DOHH2 (cell line): ENCODE measurements around the gene ANKRD60.

Source experiments
- EZH2phosphoT487 ChIP-seq: fragments of 200-600 bp; sonication (generic); IDR thresholded peaks from 2 replicates; pipeline ENCODE4 v1.6.1; 2017; ENCODE audit warnings: borderline replicate concordance, mild to moderate bottlenecking, antibody characterized with exemption, low read length, moderate library complexity, mixed read lengths
- TF ChIP-seq, protein P1 (sequence below): fragments of 200-600 bp; sonication (generic); IDR thresholded peaks from one replicate; pipeline ENCODE4 v1.5.1; 2014; ENCODE audit warnings: antibody characterized with exemption, mild to moderate bottlenecking, low read depth, low read length; ENCODE audit not compliant: poor library complexity, severe bottlenecking

DNA sequence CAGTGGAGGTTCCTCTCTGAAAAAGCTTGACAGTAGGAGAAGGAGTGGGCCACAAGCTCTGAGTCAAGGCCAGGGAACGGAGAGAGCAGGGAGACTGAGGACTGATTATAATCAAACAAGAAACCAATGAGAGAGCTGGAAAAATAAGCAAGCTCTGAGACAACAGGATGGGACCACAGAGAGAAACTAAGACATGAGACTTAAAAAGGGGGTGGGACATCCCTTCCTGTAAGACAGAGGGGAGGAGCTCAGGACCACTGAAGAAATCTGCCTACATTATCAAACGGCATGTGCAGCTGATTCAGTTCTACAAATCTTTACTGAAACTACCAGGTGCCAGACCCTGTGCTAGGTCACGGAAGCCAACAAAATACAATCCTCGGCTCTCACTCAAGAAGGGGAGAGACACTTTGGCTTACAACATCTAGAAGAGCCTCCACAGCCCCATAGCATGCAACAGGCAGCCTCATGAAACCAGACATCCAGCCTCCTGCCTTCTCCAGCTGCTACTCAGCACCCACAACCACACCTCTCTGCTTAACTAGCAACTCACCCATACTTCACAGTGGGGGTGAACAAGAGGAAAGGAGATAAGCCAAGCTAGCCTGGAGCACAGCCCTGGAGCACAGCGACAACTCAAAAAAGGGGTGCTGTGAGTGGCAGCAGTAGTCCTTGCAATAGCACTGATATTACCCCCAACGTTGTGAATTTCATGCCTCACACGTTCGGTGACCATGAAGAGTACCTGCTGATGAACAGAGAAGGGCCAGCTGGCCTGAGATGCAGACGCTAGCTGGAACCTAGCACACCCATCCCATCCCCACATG lies 39.1 kb upstream of the ANKRD60 start:
- TF ChIP-seq, protein P1, sequence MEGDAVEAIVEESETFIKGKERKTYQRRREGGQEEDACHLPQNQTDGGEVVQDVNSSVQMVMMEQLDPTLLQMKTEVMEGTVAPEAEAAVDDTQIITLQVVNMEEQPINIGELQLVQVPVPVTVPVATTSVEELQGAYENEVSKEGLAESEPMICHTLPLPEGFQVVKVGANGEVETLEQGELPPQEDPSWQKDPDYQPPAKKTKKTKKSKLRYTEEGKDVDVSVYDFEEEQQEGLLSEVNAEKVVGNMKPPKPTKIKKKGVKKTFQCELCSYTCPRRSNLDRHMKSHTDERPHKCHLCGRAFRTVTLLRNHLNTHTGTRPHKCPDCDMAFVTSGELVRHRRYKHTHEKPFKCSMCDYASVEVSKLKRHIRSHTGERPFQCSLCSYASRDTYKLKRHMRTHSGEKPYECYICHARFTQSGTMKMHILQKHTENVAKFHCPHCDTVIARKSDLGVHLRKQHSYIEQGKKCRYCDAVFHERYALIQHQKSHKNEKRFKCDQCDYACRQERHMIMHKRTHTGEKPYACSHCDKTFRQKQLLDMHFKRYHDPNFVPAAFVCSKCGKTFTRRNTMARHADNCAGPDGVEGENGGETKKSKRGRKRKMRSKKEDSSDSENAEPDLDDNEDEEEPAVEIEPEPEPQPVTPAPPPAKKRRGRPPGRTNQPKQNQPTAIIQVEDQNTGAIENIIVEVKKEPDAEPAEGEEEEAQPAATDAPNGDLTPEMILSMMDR = no peak
- no peak for TF ChIP-seq EZH2phosphoT487
